IPS DF 6.9 (cell line): Measurements from ENCODE around the gene SLBP.

Source experiments
- DNase-seq: peaks from one replicate; pipeline ENCODE4 v3.0.0-alpha.2; 2013; ENCODE audit warnings: low read depth, low spot score
- H3K27ac ChIP-seq: one replicate; pipeline ENCODE4 v1.5.1; 2013; ENCODE audit warnings: low read length, control low read depth
- H3K27me3 ChIP-seq: 2 replicates; pipeline ENCODE4 v1.6.1; 2013; ENCODE audit warnings: mild to moderate bottlenecking, low read length; ENCODE audit not compliant: control insufficient read depth, insufficient read depth
- H3K36me3 ChIP-seq: 2 replicates; pipeline ENCODE4 v1.6.1; 2013; ENCODE audit warnings: low read length; ENCODE audit not compliant: control insufficient read depth, insufficient read depth
- H3K4me1 ChIP-seq: 2 replicates; pipeline ENCODE4 v1.6.1; 2013; ENCODE audit warnings: low read length; ENCODE audit not compliant: control insufficient read depth, insufficient read depth
- H3K4me3 ChIP-seq: 2 replicates; pipeline ENCODE4 v1.5.1; 2013; ENCODE audit warnings: mild to moderate bottlenecking, low read length
- H3K9me3 ChIP-seq: 2 replicates; pipeline ENCODE4 v1.6.1; 2013; ENCODE audit warnings: low read length, inconsistent platforms; ENCODE audit not compliant: control insufficient read depth, insufficient read depth
- WGBS: extraction: QIAGEN DNeasy Blood & Tissue Kit; methylation state at CpG from one replicate; pipeline ENCODE4 v1.1.7; 2013; ENCODE audit warnings: mixed read lengths, missing lambda C conversion rate; ENCODE audit not compliant: insufficient read length, insufficient coverage; 5-methylcytosine and 5-hydroxymethylcytosine counted together

The SLBP gene

DNA sequence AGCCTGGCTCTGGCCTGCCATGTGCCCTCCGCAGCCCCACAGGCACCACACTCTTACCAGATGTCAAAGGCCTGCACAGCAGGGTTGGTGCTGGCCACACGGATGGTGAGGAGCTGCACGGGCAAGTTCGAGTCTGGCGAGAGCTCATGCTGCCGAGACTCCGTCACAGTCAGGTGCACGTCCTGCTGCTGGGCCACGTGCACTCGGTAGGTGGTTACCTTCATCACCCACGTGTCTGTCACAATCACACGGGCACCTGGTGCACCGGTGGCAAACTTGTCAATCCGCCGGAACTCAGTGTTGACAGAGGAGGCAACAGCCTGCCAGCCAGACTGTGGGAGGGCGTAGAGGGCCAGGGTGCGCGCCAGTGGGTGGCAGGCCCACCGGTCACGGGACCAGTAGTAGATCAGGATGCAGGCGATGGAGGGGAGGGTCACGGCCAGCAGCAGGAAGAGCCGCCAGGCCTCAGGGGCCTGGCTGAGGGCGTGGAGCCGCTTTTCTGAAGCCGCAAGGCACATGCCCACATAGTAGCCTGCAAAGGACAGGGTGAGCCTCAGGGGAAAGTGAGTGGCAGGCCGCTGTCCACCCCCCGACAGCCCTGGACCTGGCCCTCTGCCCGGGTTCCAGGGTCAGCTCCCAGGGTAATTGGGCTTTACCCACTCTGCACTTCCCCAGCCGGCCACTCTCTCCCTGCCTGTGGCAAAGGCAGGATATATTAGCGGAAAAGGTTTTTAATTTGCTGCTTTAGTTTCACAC lies 6.2 kb upstream of the SLBP start:
- H3K9me3 ChIP-seq: no peaks in the 10 kb centered on the region
- H3K4me1 ChIP-seq: peaks cover 4% of the 10 kb centered on the region; the same call in 1 of the 2 replicates
- no peak for DNase-seq
- H3K27ac ChIP-seq: no peak overlapping the region
- H3K36me3 ChIP-seq: peaks cover 19% of the 10 kb centered on the region
- no peaks in the 10 kb centered on the region for H3K27me3 ChIP-seq
- no CpG with 5 or more reads among the region's 31 CpGs for WGBS
- H3K4me3 ChIP-seq: no peak overlapping the region

DNA sequence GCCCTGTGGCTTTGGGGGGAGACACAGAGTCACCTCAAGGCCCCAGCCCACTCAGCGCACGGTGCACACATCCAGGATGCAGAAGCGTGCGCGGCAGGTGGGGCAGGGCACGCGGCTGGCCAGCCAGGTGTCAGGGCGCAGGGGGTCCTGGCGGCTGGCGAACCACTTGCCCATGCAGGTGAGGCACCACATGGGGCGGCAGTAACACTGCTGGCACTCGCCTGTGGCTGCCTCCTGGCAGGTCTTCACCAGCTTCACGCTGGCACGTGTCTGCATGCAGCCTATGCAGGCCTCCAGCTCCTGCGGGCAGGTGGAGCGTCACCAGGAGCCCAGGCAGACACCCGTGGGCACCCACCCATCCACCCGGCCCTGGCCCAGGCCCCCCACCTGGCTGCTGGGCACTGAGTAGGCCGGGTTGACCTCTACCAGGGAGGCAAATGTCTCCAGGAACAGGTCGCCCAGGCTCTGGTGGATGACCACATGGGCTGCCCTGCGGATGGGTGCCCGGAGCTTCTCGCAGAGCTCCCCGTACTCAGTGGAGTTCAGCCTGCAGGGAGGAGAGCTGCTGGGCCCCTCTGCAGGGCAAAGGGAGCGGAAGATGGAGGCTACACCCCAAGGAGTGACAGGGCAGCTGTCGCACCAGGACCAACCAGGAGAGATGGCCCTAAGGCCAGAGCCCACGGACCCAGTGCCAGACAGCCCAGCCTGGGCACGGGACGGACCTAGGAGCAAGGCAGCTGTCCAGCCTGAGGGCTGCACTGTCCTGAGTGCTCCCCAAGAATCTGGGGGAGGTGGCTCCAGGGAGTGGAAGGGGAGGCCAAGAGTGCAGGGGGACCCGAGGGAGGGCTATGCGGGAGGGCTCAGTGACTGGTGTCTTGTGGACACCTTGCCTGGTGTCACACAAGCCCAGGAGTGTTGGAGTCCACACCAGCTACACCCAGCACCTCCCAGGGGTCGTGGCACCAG lies 5.3 kb upstream of the SLBP start:
- H3K4me3 ChIP-seq: no peak overlapping the region
- no peak for DNase-seq
- no peak overlapping the region for H3K27ac ChIP-seq
- peaks cover 17% of the 10 kb centered on the region for H3K36me3 ChIP-seq
- H3K9me3 ChIP-seq: no peaks in the 10 kb centered on the region
- peaks cover under 1% of the 10 kb centered on the region; the same call in 1 of the 2 replicates for H3K4me1 ChIP-seq
- H3K27me3 ChIP-seq: no peaks in the 10 kb centered on the region
- WGBS: no CpG with 5 or more reads among the region's 32 CpGs

DNA sequence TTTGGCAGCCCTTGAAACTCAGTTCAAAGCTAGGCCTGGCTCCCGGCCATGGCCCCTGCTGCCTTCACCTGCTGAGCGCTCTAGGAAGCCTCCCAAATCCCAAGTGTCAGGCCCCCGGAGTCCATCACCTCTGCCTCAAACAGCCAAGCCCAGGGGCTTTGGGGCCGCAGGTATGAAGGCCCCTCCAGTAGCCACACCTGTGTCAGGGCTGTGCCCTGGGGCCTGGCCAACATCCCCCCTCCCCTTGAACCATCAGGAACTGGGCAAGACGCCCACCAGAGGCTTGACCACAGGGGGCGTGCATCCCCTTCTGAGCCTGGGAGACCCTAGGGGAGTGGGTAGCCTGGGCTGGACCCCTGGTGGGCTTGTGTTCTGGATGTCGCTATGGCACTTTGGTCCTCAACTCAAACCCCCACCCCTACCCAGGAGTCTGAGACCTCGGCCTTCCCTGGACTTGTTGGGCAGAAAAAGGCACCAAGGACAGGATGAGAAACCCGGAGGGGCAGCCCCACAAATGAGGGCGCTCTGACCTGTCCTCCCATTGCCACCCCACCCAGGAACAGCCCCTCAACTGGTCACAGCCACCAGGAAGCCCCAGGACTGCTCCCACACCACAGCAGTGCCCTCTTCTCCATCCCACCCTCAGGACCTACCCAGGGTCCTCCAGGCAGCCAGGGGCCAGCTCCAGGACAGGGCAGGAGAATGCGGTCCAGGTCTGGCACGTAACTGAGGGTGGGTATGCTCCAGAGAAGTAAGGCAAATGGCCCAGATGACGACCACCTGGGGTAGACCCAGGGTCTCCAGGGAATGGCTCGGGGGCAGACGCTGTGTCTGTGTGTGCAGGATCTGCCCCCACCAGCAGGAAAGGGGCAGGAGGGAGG lies 4.2 kb upstream of the SLBP start:
- H3K4me1 ChIP-seq: no peaks in the 10 kb centered on the region
- no peak for DNase-seq
- no peak overlapping the region for H3K27ac ChIP-seq
- H3K27me3 ChIP-seq: no peaks in the 10 kb centered on the region
- peaks cover 17% of the 10 kb centered on the region for H3K36me3 ChIP-seq
- H3K4me3 ChIP-seq: no peak overlapping the region
- no CpG with 5 or more reads among the region's 15 CpGs for WGBS
- H3K9me3 ChIP-seq: no peaks in the 10 kb centered on the region

DNA sequence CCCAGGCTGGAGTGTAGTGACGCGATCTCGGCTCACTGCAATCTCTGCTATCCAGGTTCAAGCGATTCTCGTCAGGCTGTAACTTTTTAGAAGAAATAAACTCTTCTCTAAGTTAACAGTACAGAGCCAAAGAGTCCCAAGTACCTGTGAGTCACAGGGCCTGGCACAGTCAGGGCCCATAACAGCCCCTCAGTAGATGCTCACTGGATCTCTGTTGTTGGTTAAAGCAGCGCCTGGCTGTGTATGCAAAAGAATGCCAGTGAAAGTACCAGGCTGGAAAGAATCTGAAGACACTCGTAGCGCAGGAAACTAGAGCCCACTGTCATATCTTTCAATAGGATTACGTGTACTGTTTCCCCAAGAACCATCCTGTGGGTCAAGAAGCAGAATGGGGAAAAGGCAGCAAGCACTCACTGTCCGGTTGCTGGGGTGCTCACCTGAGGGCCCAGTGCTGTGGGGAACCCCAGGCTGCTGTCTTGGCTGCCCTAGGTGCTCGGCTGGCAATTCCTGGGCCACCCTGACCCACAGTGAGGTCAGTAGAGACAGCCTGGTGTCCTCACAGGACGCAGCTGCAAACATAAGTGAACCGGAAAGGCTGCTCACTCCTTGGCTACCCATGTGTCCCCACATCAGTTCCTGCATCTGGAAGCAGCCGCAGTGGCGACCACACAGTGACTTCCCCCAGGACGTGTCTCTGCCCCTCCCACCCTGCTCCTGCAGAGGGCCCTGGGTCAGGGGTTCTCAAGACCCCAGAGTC lies 3.1 kb upstream of the SLBP start:
- H3K36me3 ChIP-seq: peaks cover 17% of the 10 kb centered on the region
- no peak overlapping the region for H3K27ac ChIP-seq
- no peaks in the 10 kb centered on the region for H3K4me1 ChIP-seq
- no peaks in the 10 kb centered on the region for H3K27me3 ChIP-seq
- DNase-seq: no peak
- no peaks in the 10 kb centered on the region for H3K9me3 ChIP-seq
- H3K4me3 ChIP-seq: no peak overlapping the region
- no CpG with 5 or more reads among the region's 16 CpGs for WGBS

DNA sequence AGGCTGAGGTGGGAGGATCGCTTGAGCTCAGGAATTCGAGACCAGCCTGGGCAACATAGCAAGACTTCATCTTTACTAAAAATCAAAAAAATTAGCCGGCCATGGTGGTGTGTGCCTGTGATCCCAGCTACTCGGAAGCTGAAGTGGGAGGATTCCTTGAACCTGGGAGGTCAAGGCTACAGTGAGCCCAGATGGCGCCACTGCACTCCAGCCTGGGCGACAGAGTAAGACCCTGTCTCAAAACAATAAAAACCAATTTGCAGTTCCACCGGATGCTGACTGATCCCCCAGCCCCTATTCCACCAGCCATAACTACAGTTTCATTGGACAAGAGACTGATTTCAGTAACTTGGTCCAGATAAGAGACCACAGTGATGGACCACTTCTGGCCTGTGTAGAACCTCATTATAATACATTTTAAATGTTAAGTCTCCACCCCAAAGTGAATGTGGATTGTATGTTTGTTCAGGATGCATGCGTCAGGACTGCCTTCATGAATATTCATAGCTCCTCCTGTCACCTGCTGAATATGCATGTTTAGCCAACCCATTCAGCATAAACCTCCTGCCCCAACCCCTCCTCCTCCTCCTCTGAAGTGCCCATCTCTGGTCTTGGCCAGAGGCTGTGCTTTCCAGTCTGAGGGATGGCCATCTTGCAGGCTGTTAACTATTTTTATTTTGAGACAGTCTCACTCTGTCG lies 2.3 kb upstream of the SLBP start:
- H3K4me3 ChIP-seq: no peak overlapping the region
- WGBS: no CpG with 5 or more reads among the region's 9 CpGs
- peaks cover 17% of the 10 kb centered on the region for H3K36me3 ChIP-seq
- H3K4me1 ChIP-seq: no peaks in the 10 kb centered on the region
- no peak for DNase-seq
- H3K27me3 ChIP-seq: no peaks in the 10 kb centered on the region
- no peaks in the 10 kb centered on the region for H3K9me3 ChIP-seq
- H3K27ac ChIP-seq: no peak overlapping the region

DNA sequence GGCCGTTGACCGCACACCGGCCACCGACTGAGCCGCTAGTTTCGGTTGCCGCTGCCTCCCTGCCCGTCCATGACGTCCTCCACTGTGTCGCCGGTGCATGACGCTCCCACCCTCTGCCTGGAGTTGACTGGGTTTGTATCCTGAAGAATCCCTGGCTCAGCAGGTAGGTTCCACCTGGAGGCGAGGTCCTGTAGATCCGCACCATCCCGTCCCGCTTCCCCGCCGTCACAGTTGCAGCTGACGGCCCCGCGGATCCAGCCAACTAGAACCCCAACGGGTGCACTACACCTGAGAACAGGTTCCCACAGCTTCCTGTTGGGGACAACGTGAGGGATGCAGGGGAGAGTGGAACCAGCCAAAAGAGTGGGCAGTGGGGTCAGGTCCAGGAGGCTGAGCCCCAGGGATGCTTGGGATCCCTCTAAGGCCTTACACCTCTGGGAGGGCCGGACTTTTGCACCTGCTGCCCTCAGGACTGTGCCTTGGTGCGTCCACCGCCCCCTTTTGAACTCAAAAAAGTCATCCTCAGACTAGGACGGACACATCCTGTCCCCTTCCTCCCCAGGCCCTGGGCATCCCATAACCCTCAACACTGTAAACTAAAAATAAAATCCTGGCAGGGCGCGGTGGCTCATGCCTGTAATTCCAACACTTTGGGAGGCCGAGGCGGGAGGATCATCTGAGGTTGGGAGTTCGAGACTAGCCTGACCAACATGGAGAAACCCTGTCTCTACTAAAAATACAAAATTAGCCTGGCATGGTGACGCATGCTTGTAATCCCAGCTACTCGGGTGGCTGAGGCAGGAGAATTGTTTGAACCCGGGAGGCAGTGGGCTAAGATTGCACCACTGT lies 1.1 kb upstream of the SLBP start:
- no CpG with 5 or more reads among the region's 35 CpGs for WGBS
- Histone ChIP-seq H3K4me3 (peak overlapping the region; percentile 54; the same call in 1 of the 2 replicates), H3K27ac (no peak overlapping the region), H3K27me3 (no peaks in the 10 kb centered on the region), H3K36me3 (peaks cover 13% of the 10 kb centered on the region), H3K4me1 (no peaks in the 10 kb centered on the region), H3K9me3 (no peaks in the 10 kb centered on the region)
- DNase-seq: no peak

DNA sequence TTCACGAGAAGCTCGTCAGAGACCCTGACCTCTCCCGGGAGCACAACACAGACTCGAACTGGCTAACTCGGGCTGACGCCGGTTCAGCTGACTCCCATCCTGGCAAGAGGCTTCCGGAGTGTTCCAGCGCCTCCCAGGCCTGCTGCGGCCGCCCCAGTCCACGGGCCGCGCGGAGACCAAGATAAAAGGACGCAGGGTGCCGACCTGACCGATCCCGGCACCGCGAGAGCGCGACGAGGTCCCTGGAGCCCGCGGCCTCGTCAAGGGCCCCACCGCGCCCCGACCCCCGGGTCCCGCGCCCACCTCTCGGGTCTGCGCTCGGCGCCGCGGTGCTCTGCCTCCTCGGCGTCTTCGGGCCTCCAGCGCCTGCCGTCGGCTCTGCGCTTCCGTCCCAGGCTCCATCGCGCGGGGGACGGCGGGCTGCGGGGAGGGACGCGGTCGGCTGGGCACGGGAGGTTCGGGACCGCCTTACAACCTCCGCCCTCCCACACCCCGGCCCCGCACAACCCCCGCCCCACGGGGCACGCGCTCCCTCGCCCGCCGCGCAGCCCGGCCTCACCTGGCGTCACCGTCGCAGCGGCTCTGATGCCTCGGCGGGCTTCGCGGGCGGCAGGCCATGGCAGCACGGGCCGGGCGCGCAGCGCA lies 426 bp downstream of the SLBP start:
- no CpG with 5 or more reads among the region's 85 CpGs for WGBS
- no peak overlapping the region for H3K27ac ChIP-seq
- peak overlapping the region; percentile 54 for H3K4me3 ChIP-seq
- DNase-seq: no peak
- no peaks in the 10 kb centered on the region for H3K9me3 ChIP-seq
- H3K36me3 ChIP-seq: no peaks in the 10 kb centered on the region; the same call in 1 of the 2 replicates
- no peaks in the 10 kb centered on the region for H3K27me3 ChIP-seq
- H3K4me1 ChIP-seq: no peaks in the 10 kb centered on the region

DNA sequence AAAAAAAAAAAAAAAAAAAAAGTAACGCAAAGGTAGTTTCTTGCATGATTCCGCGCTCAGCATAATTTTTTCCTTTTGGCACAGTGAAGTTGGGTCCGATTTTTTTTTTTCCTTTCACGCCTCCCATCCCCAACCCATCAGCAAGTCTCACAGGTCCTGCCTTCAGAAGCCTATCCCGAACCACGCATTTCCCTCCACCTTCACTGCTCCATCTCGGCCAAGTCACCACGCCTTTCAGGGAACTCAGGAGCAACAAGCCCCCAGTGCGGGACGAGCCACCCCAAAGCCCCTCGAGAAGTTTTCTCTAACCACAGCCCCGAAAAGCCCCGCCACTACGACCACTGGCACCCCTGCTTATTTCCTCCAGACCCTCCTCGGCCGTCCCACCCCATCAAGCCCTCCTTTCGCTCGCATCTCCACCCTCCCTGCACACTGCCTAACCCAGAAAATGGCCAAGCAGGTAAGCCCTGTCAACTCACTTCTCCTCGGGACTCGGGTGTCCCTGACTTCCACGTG lies 1.0 kb downstream of the SLBP start:
- Histone ChIP-seq H3K27me3 (no peaks in the 10 kb centered on the region), H3K4me1 (no peaks in the 10 kb centered on the region), H3K4me3 (peak overlapping the region; percentile 54), H3K36me3 (no peaks in the 10 kb centered on the region), H3K27ac (no peak overlapping the region), H3K9me3 (no peaks in the 10 kb centered on the region)
- WGBS: no CpG with 5 or more reads among the region's 22 CpGs
- no peak for DNase-seq
